HG03060 (cell line): Measurements from ENCODE around the gene USP34.
"Not testable (repeated sequence)": the region's sequence is repeated elsewhere in the genome, so short reads cannot be mapped to it uniquely, and the experiment has no call there.

ENCODE experiments used
- ATAC-seq: cut with Tn5 transposase; IDR thresholded peaks from one replicate; pipeline ENCODE4 v1.9.1; 2021; ENCODE audit warnings: low read depth, moderate number of reproducible peaks; ENCODE audit not compliant: unreplicated experiment

Gene USP34

GRCh38 chr2:61176755-61177726, 293.8 kb downstream of the USP34 start:
- ATAC-seq: peak; percentile 50

- ATAC-seq: no peak
Measured at GRCh38 chr2:61175036-61175435, 295.9 kb downstream of the USP34 start.

- ATAC-seq: no peak
Measured at GRCh38 chr2:61173116-61173515, 297.8 kb downstream of the USP34 start.

DNA sequence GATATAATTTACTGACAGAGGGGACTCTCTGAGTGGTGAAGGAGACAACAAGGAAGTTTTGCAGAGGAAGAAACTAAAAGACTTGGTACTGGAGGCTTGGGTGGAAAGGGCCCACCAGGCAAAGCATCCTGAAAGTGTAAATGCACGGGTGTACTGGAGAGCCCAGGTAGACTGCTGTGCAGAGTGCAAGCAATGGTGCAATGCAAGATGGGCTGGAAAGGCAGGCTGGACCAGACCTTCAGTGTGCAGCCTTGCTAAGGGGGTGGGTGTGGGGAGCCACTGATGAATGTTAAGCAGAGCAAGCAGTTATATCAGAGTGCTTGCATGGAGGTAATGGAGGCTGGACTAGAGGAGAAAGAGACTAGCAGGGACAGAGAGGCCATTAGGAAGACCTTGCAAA, 298.2 kb downstream of the USP34 start:
- no peak for ATAC-seq

DNA sequence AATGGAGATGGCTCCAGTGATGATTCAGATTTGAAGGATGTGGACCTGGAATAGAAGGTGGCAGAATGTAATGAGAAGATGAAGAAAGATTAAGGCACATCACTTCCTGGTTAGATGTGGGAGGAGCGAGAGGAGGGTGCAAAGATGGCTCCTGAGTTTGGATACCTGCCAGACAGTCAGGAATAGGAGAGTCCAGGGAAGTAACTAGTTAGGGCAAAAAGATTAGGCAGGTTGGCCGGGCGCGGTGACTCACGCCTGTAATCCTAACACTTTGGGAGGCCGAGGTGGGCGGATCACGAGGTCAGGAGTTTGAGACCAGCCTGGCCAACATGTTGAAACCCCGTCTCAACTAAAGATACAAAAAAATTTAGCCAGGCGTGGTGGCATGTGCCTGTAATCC, 303.3 kb downstream of the USP34 start:
- no peak for ATAC-seq

GRCh38 chr2:61165946-61166345, 304.9 kb downstream of the USP34 start:
- ATAC-seq: no peak

DNA sequence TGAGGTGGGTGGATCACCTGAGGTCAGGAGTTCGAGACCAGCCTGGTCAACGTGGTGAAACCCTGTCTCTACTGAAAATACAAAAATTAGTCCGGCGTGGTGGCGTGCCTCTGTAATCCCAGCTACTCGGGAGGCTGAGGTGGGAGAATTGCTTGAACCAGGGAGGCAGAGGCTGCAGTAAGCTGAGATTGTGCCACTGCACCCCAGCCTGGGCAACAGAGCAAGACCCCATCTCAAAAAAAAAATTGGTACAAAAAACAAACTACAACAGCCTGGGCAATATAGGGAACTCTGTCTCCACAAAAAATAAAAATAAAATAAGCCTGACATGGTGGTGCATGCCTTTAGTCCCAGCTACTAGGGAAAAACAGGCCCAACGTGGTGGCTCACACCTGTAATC, 305.8 kb downstream of the USP34 start:
- ATAC-seq: not testable (repeated sequence)

GRCh38 chr2:61162721-61163120, 308.2 kb downstream of the USP34 start:
- no peak for ATAC-seq

- no peak for ATAC-seq
Measured at GRCh38 chr2:61161888-61162287, 309.0 kb downstream of the USP34 start, which contains the start of gene C2orf74. TSS of gene C2orf74 (plus strand) at chr2:61162188. CDS start at chr2:61162515, 327 bp downstream.

GRCh38 chr2:61158356-61158955, 312.4 kb downstream of the USP34 start:
- ATAC-seq: no peak

GRCh38 chr2:61157371-61158003, 313.4 kb downstream of the USP34 start:
- no peak for ATAC-seq

GRCh38 chr2:61151436-61151835, 319.5 kb downstream of the USP34 start:
- ATAC-seq: no peak

DNA sequence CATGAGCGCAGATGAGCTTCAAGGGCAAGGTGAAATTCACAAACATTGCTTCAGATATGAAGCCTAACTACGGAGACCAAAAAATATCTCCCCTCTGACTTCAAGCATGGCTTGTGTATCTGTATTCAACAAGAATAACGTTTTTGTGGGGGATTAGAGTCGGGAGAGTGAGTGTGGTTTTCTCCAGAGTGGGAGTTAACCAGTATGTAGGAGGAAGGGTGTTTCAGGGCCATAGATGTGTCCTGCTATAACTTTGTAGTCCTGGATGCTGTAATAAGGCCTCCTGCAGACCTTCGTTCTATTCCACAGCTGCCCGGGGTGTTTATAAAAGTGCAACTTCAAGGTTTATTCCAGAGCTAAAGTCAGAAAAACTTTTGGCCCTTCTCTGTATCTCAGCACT, 321.8 kb downstream of the USP34 start:
- no peak for ATAC-seq

GRCh38 chr2:61148091-61148490, 322.8 kb downstream of the USP34 start:
- ATAC-seq: not testable (repeated sequence)

- no peak for ATAC-seq
Measured at GRCh38 chr2:61145990-61146389, 324.9 kb downstream of the USP34 start.

DNA sequence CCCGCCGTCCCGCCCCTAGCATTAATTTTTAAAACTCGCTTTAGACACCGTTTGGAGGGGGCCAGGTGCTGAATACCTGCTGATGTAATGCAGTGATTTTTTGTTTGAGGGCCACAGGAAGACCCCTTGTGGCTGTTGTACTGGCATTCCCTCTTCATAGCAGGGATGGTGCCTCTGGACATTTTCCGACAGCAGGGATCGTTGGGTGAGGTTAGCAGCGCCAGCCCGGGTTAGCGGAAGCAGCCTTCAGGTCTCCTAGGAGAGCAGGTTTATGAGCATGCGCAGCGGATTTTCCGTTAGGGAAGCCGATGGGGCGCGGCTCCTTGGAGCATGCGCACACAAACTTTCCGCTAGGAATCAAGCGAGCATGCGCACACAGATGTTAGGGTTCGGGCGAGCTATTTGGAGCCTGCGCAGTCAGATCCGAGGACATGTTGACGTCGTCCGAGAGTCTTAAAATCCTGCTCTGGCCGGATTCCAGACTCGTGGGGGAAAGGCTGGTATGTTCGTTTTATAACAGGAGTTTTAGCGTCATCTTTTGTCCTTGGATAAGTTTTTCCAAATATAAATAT, 326.1 kb downstream of the USP34 start:
- peak; percentile 92 for ATAC-seq

DNA sequence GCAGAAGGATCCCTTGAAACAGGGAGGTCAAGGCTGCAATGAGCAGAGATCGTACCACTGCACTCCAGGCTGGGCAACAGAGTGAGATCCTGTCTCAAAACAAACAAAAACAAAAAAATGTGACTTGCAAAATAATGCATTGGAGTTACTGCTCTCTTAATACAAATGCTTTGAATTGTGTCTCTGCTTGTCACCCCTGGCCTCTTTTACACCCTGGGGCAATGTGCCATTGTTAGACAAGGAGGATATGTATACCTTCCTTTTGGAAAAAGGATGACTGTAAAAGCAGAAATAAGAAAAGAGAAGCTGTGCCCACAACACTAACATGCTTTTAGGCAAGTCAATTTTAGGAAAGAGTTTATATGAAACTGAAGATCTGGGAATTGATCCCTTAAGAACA, 329.7 kb downstream of the USP34 start:
- ATAC-seq: no peak

DNA sequence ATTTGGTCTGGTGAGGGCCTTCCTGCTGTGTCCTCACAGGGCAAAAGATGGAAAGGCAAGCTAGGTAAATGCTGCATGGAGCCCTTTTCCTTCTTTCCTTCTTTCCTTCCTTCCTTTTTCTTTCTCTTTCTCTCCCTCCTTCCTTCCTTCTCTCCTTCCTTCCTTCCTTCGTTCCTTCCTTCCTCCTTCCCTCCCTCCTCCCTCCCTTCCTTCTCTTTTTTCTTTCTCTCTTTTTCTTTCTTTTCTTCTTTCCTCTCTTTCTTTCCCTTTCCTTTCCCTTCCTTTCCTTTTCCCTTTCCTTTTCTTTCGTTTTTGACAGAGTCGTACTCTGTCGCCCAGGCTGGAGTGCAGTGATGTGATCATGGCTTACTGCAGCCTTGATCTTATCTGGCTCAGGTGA, 332.0 kb downstream of the USP34 start:
- no peak for ATAC-seq
